Ammon's horn (tissue), 1 donor: Measurements from ENCODE around the gene RANBP1.

Experiments
- DNase-seq: peaks from one replicate; pipeline ENCODE4 v3.0.0-alpha.2; 2016; ENCODE audit warnings: low spot score

RANBP1 gene

GRCh38 chr22:20124083-20124787 is 8.3 kb downstream of the RANBP1 start:
- no peak for DNase-seq

- no peak for DNase-seq
Observed at GRCh38 chr22:20125201-20126174, 9.6 kb downstream of the RANBP1 start.

- DNase-seq = no peak
Observed at GRCh38 chr22:20126284-20127029, 10.6 kb downstream of the RANBP1 start.

DNA sequence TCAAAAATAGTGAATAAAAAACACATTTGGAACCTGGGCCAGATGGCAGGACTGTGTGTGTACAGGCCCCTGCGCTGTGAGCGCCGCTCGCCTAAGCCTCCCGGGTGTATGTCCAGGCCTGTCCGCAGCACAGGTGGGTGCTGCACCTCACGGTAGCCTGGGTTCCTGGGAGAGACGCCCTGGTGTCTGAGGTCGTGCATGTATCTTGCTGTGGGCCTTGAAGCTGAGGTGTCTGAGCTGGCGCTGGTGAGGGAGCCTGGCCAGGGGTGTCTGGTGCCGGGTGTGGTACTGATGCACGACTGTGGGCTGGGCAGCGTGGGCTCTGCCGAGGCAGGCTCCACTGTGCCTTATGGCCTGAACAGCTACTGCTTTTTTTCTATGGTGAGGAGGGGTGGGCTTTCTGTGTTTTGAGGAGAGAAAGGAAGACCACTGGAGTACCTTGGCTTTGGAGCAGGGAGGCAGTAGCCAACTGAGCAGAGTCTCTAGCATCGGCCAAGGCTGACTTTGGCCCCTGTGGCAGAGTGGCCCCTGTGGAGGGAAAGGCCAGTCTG is 11.5 kb downstream of the RANBP1 start:
- DNase-seq = no peak

DNA sequence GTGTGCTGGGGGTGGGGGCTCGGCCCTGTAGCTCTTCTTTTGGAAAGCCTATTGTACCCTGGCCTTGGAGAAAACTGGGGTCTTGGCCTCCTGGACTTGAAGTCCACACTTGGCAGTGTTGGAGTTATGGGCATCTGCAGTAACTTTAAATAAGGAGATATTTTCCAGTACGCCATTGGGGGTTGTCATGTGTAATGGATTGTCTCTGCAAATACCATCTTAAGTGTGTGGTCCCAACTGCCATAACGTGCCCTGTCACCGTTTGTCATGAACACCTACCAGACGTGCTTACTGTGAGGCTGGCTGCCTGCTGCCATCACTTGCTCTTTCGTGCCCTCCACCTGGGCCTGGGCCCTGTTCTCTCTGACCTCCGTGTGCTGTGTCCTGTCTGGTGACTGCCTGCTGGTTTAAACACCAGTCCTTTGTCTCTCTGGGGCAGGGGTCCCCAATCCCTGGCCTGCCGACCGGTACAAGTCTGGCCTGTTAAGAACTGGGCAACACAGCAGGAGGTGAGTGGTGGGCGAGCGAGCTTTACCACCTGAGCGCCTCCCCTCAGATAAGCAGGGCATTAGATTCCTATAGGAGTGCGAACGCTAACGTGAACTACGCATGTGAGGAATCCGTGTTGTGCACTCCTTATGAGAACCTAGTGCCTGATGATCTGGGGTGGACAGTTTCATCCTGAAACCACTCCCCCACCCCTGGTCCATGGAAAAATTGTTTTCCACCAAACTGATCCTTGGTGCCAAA is 12.1 kb downstream of the RANBP1 start:
- no peak for DNase-seq

DNA sequence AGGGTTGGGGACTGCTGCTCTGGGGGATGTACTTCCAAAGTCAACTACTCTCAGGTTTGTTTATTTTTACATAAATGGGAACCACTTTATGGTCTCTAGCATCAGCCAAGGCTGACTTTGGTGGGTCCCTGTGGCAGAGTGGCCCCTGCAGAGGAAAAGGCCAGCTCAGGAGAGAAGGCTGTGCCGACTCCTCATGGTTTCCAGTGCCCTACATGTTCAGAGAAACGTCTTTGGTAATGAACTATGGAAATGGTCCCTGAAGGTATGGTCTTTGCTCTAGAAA is 12.7 kb downstream of the RANBP1 start:
- no peak for DNase-seq

GRCh38 chr22:20128902-20129746 is 13.2 kb downstream of the RANBP1 start:
- peak; percentile 74 for DNase-seq

- DNase-seq = no peak
Observed at GRCh38 chr22:20129747-20130014, 13.8 kb downstream of the RANBP1 start.

GRCh38 chr22:20130319-20130718 is 14.4 kb downstream of the RANBP1 start:
- no peak for DNase-seq

DNA sequence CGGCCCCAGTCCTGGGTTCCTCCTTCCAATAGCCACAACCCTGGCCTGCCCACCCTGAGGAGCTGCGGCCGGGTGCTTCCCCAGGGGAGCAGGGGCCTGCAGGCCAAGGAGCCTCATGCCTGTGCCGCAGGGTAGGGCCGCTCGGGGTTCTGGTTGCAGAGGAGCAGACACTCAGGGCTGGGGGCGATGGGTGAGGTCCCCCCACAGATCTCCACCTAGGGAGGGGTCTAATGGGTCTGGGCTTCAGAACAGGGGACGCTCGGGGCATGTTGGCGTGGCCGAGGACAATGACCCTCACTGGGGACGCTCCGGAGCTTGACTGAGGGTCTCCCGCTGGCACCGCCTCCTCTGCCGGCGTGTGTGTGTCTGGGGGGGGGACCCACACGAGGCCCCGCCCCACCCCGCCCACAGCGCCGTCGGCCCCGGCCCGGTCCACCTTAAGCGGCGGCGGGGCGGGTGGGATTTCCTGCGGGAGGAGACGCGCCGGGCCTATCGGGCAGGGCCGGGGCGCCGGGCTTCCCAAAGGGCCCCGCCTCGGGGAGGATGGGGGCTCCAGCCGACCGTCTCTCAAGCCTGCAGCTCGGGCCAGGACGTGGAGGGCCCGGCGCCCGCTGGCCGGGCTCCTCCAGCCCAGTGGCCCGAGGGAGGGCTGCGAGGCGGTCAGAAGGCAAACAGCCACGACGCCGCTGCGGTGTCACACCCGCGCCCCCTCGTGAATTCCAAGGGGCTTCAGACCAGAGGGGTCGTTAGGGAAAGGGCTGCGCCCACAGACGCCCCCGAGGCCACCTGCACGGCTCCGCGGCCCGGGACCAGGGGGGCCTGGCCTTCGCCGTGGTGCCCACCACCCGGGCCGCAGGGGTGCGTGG is 15.1 kb downstream of the RANBP1 start:
- peak; percentile 84 for DNase-seq

DNA sequence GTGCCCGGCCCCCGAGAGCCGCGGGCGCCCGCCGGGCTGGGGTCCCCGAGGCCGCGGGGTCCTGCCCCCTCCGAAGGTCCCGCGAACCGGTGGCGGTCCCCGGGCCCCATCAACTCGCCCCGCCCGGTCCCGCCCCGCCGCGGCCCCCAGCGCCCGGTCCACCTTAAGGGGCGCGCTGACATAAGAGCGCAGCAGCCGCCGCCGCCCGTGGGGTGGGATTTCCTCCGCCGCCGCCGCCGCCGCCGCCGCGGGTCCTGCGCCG is 15.6 kb downstream of the RANBP1 start, which contains the start of gene ZDHHC8:
Gene ZDHHC8, plus strand, starts transcription at position 208 of the 262 bp plus-strand sequence. CDS start 144 bp downstream, outside the sequence.
- DNase-seq = no peak

DNA sequence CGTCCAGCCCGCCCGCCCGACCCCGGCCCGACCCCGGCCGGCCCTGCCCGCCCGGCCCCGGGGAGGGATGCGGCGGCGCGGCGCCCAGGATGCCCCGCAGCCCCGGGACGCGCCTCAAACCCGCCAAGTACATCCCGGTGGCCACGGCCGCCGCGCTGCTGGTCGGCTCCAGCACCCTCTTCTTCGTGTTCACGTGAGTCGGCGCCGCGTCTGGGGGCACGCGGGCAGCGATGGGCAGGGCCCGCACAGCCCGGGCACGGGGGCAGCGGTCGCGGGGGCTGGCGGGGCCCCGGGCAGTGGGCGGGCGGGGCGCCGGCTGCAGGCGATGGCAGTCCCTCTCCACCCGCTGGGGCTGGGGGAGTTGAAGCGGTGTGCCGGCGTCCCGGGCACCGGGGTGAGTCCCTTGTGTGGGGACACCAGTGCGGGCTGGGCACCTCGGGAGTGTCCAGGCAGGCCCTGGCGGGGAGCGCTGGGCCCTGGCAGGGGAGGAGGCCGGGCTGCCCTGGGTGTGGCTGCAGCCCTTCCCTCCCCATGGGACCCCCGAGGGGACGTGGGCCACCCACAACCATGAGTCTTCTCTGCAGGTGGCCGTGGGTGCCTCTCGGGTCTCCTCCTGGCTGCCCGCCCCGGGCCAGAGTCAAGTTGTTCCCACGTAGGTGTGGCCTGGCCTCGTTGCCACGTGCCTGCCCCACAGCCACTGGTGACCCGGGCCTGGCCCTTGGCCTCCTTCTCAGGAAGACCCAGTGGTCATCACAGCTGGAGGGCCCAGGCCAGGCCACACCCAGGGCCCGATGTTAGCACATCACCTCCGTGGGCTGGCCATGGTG is 16.2 kb downstream of the RANBP1 start:
- DNase-seq = peak; percentile 44

DNA sequence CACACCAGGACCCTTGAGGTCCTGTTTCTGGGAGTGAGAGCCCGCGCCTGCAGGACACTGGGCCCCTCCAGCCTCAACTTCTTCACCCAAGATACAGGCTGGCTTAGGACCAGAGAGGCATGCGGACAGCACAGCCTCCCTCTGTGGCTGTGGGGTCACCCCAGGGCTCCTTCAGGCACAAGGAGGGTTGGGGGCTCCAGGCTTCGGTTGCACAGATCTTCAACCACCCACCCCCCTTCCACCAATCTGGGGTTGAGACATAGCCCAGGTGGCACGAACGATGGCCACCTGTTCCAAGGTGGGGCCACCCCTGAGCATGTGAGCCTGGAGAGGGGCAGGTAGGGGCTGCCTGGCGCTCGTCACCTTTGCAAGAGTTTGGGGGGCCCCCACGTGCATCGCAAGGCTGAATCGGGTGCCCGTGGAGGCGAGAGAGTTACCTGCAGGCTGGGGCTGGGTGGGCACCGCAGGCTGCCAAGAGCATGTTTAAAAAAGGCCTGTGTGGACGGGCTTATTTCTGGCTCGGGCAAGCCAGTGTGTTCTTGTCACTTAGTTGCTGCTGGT is 16.9 kb downstream of the RANBP1 start:
- no peak for DNase-seq

DNA sequence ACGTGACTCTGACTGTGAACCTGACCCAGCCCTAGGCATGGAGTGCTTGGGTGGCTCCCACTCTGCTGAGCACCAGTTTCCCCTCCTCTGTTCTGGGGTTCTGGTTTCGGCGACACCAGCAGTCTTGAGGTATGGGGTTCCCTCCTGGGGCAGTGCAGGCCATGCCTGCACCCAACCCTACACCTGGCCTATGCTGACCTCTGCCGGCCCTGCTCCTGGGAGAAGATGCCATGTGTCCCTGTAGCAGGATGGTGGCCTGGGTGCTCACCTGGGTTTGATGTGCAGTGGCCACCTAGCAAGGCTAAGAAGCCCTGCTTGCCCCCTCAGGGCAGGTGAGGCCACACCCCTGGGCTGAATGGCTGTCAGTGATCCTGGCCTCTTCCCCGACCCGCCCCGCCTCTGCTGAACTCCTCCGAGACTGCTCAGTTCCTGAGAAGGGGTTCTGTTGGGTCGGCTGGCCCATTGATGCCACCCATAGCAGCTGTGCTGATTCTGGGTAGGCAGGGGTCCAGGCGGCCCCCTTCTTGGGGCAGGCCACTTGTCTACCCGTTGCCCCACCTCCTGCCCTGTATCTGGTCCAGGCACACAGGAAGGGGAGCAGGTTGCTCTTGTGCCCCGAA is 18.1 kb downstream of the RANBP1 start:
- DNase-seq = no peak

DNA sequence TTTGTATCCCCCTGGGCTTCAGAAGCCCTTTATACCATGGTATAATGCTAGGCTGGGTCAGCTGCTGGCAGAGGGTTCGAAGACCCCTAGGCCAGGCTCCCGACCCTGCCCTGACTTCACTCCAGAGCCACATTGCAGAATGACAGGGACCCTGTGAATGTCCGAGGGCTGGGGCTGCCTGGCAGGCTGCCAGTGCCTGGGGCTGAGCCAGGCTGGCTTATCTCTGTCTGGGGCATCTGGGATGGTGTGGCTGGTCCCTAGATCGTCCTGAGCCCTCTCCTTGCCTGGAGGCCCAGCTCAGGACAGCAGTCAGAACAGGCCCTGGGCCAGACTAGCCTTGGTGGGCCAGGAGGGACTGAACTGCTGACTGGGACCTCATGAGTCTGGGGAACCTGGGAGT is 19.4 kb downstream of the RANBP1 start:
- no peak for DNase-seq

DNA sequence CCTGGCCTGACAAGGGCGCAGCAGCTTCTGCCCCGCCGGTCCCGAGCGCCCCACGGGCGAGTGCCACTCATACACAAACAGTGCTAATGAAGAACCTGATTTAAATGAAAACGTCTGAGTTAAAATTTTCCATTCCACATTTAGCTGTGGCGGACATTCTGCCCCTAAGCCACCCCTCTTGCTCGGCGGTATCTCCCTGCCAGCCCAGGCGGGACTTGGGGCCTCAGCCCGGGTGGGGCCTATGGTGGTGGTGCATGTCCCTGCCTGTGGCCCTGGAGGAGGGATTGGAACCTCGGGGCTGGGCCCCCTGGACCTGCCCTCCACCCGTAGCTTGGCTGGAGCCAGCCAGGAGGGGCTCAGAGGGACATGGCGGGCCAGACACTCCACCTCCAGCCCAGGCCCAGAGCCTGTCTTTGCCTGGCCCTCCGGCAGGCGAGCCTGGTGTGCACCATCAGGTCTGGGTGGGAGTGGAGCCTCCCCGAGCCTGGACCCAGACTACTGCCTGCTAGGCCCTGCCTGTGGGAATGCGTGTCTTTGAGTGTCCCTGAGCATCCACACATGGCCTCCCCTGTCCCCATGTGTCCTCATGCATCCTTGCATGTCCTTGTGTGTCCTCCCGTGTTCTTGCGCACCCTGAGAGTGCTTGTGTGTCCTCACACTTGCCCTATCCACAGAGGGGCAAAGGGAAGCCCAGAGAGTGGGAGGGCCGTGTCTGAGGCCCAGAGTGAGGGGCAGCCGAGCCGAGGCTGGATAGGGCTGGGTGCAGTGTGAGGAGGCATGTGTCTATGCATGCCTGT is 20.1 kb downstream of the RANBP1 start:
- DNase-seq = no peak

DNA sequence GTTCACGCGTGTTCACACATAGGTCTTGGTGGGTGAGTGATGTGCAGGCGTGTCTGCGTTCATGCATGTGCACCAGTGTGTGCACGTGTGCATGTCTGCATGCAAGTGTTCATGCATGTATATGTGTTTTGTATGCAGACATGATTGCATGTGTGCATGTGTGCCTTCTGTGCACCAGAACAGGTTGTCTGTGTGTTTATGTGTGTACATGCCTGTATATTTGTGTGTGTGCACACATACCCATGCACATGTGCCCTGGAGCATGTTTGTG is 20.6 kb downstream of the RANBP1 start:
- DNase-seq = no peak

GRCh38 chr22:20137113-20137512 is 21.2 kb downstream of the RANBP1 start:
- no peak for DNase-seq
